Raji (cell line): Measurements from ENCODE around the gene KIAA0232.

Experiments
- POLR2A ChIP-seq: IDR thresholded peaks from 2 replicates; pipeline ENCODE4 v1.6.1; 2011; ENCODE audit warnings: low read depth, low read length, control low read depth; ENCODE audit not compliant: insufficient read depth

The KIAA0232 gene

DNA sequence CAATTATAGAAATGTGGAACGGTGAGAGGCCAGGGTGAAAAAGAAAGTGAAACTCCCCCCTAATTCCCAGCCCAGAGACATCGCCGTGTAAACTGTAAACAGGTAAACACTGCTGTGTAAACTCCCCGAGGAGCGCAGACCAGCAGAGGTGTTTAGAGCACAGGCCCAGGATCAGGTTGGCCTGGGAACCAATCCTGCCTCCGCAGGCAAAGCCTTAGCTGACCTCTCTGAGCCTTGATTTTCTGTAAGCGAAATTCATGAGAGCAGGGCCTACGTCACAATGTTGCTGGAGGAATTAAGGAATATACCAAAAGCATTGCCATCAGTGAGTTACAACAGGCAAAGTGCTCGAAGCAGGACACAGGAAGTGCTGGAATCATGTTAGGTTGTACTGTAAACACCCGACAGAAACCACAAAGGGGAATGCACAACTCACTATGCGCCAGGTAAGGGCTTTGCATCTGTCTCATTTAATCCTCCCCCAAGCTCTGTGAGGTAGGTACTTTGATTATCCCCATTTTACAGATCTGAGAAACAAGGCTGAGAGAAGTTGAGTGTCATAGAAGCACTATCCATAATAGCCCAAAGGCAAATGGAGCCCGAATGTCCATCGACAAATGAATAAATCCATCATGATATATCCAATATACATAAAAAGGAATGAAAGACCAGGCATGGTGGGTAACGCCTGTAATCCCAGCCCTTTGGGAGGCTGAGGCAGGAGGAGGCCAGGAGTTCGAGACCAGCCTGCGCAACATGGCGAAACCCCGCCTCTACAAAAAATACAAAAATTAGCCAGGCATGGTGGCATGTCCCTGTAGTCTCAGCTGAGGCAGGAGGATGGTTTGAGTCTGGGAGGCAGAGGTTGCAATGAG, 30.7 kb upstream of the KIAA0232 start:
- no peak for TF ChIP-seq POLR2A

DNA sequence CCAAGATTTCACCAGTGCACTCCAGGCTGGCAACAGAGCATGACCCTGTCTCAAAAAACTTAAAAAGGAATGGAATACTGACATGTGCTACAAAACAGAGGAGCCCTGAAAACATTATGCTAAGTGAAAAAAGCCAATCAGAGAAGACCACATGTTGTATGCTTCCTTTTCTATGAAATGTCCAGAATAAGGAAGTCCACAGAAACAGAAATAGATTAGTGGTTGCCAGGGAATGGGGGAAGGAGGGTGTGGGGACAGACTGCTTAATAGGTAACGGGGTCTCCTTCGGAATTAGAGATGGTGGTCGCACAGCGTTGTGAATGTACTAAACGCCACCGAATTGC, 30.1 kb upstream of the KIAA0232 start:
- TF ChIP-seq POLR2A: no peak

DNA sequence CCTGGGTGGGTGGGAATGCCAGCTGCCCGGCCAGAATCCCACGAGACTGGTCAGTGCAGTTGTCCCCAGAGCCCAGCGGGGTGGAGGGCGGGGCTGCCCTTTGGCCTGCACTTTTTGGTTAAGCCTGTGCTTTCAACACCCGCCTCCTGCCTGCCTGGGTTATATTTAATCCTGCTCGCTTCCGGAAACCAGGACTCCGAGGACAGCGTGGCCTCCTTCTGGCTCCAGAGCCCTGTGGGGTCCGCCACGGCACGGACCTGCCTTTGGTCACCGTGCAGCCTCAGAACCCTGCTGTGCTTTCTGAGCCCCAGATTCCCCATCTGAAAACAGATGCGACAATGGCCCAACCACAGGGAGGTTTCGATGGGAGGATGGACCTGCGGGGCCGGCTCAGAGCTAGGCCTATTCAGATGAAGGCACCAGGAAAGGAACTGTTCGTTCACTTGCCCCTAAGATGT, 29.4 kb upstream of the KIAA0232 start:
- no peak for TF ChIP-seq POLR2A

DNA sequence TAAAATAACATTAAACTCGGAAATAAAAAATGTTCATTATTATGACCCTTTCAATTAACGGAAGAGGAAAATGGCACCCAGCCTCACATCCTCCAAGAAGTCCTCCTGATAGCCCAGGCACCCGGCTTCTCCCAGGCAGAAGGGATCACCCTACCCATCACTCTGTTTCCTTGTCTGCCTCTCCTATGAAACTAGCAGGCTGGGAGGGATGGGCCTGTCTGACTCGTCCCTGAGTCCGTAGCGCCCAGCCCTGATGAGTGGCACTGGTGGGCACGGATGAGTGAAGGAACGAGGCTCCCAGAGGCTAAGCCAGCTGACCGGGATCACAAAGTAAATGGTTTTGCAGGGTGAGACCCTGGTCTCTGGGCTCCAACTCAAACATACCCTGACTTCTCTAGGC, 28.6 kb upstream of the KIAA0232 start:
- no peak for TF ChIP-seq POLR2A

DNA sequence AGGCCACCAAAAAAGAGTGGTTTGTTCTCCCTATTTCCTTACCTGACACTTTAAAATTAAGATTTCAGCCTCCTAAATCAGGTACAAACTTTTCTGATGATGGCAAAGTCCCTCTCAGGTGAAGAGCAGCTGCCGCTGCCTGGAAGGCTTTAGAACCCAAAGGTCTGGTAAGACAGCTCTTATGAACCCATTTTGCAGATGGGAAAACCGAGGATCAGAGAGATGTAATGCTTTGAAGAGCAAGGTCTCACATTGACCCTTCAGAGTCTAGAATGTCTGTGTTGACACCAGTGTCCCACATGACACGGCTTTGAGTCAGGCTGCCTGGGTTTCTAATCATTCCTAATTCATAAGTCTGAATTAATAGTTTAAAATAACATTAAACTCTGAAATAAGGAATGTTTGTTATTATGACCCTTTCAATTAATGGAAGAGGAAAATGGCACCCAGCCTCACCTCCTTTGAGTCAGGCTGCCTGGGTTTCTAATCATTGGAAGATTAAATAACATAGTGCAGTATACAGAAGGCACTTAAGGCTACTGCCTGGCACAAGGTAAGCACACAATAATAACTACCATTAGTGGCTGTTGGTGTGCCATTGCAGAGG, 27.9 kb upstream of the KIAA0232 start:
- TF ChIP-seq POLR2A: no peak

DNA sequence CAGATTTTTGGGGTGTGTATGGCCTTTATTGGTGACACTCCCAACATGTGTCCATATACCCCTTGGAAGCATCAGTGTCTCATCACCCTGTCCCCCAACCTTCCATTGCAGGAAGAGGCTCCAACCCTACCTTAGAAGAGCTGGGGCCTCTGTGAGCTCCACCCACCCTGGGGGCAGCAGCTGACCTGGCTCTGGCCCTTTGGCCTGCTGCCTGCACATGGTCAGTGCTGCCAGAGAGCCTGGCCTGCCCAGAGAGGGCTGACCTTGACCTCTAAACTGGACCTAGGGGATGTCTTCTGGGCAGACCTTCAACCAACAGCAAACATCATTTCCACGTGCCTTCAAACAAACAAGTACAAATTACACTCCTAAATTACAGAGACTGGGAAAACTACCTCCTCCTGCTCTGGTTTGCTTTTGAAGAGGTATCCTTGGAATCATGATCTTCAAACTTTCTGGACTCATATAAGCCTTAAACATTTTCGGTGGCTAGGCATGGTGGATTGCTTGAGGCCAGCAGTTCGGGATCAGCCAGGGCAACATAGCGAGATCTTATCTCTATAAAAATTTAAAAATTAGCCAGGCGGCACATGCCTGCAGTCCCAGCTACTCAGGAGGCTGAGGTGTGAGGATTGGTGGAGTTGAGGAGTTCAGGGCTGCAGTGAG, 27.3 kb upstream of the KIAA0232 start:
- no peak for TF ChIP-seq POLR2A

DNA sequence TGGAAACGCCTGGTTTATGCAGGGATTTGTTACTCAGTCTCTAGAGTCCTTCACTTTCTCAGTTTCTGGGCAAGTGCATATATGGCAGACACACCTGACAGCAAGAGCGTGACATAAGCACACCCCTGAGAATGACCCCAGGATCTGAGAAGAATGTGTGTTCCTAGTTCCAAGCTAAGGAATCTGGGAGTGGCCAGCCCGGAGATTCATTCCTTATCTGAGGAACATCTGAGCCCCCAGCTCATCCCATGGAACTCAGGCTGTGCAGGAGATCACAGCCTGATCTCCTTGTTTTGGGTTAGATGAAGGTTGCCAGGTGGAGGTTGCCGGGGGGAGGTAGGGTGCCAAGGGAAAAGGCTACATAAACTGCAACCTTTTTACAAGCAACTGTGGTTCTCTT, 23.8 kb upstream of the KIAA0232 start:
- no peak for TF ChIP-seq POLR2A

DNA sequence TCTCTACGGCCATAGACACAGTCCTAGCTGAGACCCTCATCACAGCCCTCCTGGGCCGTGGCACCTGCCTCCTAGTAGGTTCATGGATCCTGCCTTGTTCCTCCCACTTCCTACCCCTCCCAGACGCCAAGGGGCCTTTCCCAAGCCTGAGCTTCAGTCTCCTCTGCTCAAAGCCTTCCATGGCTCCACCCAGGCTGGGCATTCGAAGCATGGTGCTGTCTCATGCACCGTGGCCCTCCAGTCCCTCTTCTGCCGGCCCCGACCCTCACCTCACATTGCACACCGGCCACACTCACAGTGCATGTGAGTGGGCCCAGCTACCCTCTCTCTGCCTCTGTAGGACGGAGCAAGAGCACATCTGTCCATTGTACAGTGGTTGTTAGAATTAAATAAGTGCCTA, 21.7 kb upstream of the KIAA0232 start:
- no peak for TF ChIP-seq POLR2A

DNA sequence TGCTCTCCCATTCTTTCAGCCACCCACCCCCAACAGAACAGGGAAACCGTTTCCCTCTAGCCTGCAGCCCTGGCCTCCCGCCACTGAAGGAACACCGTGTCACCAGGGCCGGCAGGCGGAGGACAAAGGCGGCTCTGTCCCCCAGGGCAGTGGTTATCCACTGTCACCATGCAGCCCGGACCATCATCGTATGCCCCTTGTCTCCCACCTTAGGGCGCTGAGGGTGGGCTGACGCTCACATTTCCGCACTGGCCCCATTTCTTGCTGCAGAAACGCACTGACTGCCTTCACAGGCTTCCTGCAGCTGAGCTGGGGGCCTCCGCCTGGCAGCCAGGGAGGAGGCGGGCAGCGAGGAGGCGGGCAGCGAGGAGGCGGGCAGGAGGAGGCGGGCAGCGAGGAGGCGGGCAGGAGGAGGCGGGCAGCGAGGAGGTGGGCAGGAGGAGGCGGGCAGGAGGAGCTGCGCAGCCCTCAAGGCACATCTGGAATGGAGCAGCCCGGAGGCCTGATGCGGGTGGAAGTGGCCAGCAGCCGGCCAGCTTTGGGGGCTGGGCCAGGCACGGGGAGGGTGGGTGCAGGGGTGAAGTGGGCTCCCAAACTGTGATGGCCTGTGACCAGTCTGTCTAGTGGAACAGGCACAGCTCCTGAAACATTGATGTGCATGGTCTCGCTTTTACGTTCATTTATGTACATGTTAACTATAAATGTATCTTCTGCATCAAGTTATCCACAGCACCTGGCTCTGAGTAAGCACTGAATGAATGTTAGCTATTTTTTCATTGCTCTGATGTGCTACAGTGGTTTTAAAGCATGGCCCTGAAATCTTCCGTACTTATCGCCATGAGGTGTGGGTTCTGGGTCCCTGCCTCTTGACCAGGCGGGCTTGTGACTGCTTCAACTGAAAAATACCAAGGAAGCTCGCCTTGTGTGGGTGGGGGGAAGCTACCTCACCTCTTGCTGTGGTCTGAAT, 20.6 kb upstream of the KIAA0232 start:
- TF ChIP-seq POLR2A: no peak

DNA sequence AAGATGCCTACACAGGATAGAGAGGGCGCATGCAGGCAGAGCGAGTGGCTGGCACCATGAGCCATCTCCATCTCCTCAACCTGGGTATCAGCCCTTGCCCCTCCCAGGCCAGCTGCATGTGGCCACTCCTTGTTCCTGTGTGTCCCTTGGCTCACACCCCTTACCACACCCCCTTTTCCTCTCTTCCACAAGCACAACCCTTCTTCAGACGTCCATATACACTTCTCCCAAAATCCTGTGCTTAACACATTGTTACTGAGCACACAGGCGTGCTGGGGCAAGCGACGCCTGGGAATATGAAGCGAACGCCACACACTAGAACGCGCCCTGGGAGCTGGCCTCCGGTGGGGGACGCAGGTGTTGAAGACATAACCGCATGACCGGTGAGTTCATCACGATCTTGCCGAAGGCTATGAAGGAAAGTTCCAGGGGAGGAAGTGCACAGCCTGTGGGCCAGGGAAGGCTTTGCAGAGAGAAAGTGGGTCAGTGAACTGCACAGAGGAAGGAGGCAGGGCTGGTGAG, 19.1 kb upstream of the KIAA0232 start:
- TF ChIP-seq POLR2A: no peak

DNA sequence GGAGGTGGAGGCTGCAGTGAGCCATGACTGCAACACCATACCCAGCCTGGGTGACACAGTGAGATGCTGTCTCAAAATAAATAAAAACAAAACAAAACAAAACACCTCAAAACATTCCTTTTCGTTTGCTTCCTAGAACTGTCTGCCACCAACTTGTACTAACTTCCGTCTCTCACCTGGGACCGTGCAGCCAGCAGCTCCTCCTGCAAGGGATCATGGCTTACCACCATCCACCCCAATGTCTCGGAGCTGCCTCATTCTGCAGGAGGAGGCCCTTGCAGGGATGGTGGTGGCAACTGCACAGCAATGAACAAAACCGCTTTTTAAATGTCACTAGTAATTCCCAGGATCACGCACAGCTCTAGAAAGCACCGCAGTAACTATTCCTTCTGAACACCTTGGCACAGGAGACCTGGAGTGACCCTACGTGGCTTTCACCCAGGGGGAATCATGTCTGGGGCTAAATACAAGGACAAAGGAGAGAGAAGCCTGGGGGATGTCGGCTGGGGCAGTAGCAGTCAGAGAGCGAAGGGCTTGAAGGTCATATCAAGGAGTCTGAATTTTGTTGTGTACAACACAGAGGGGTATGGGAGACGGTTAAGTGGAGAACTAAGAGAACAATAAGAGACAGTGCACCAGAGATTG, 17.4 kb upstream of the KIAA0232 start:
- no peak for TF ChIP-seq POLR2A

DNA sequence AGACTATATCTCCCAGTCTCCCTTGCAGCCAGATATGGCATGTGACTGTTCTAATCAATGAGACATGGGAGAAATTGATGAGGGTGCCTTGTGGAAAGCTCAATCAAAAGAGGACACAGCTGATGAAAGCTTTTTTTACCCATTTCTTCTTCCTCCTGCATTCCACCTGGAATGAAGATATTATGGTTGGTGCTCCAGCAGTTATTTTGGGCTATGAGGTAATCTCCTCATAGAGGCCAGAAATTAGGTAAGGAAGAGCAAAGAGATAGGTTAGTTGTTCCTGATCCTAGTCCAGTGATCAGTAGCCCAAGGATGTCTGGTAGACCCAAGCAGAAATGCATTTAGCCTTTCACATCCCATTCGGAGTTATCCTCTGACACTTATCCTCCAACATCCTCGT, 16.8 kb upstream of the KIAA0232 start:
- no peak for TF ChIP-seq POLR2A

DNA sequence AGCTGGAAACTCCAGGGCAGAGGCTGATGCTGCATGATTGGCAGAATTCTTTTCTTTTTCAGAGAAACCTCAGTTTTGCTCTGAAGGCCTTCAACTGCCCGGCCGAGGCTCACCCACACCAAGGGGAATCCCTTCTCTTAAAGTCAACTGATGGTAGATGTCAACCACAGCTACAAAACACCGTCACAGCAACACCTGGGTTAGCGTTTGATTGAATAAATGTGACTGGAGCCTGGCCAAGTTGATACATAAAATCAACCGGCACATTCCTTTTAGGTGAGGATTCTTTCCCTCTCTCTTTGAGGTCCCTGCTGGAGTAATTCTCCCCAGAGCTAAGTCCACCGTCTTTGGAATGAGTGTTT, 15.2 kb upstream of the KIAA0232 start:
- TF ChIP-seq POLR2A: no peak
